Activated CD4-positive, alpha-beta T cell treated with anti-CD3 and anti-CD28 coated beads for 48 hours (primary cell): Measurements from ENCODE around the gene PAPLN.
"Not testable (repeated sequence)": the region's sequence is repeated elsewhere in the genome, so short reads cannot be mapped to it uniquely, and the experiment has no call there.

ENCODE experiments used
- DNase-seq: peaks from one replicate; pipeline ENCODE4 v3.0.0-alpha.2; 2020

Gene PAPLN, protein sequence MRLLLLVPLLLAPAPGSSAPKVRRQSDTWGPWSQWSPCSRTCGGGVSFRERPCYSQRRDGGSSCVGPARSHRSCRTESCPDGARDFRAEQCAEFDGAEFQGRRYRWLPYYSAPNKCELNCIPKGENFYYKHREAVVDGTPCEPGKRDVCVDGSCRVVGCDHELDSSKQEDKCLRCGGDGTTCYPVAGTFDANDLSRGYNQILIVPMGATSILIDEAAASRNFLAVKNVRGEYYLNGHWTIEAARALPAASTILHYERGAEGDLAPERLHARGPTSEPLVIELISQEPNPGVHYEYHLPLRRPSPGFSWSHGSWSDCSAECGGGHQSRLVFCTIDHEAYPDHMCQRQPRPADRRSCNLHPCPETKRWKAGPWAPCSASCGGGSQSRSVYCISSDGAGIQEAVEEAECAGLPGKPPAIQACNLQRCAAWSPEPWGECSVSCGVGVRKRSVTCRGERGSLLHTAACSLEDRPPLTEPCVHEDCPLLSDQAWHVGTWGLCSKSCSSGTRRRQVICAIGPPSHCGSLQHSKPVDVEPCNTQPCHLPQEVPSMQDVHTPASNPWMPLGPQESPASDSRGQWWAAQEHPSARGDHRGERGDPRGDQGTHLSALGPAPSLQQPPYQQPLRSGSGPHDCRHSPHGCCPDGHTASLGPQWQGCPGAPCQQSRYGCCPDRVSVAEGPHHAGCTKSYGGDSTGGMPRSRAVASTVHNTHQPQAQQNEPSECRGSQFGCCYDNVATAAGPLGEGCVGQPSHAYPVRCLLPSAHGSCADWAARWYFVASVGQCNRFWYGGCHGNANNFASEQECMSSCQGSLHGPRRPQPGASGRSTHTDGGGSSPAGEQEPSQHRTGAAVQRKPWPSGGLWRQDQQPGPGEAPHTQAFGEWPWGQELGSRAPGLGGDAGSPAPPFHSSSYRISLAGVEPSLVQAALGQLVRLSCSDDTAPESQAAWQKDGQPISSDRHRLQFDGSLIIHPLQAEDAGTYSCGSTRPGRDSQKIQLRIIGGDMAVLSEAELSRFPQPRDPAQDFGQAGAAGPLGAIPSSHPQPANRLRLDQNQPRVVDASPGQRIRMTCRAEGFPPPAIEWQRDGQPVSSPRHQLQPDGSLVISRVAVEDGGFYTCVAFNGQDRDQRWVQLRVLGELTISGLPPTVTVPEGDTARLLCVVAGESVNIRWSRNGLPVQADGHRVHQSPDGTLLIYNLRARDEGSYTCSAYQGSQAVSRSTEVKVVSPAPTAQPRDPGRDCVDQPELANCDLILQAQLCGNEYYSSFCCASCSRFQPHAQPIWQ

DNA sequence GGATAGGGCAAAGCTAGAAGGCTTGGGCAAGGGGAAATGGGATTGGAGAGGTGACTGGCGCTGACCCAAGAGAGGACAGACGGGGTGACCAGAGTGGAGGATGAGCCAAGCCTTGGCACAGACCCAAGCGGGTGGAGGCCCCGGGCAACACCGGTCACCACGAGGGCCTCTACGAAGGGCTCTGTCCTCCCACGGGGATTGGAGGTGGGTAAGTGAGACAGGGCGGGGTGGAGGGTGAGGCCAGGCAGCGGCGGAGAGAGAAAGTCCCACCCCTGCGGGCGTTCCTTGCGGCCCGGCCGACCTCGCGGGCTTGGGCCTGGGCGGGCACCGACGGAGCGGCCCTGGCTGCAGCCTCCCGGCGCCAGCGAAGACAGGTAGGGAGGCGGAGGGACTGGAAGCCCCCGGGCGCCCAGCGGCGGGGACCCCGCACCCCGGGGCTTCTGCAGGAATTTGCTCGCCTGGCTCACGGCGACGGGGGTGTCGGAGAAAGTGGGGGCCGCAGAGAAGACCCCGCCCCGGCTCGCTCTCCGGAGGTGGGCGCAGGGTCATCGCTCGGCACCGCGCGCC is at the start of gene PAPLN:
Gene PAPLN, plus strand, starts transcription at position 288 of the 567 bp plus-strand sequence. CDS start 2,273 bp downstream, outside the sequence.
- DNase-seq: no peak

DNA sequence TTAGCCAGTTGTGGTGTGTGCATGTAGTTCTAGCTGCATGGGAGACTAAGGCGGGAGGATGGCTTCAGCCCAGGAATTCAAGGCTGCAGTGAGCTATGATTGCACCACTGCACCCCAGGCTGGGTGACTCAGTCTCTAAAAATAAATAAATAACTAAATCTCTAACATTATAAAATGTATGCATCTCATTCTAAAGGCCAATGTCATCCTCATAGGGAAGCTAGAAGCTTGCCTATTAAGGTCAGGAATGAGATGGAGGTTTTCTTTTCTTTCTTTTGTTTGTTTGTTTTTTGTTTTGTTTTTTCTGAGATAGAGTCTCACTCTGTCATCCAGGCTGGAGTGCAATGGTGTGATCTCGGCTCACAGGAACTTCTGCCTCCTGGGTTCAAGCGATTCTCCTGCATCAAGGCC is 48.8 kb upstream of the PAPLN start:
- DNase-seq: no peak

DNA sequence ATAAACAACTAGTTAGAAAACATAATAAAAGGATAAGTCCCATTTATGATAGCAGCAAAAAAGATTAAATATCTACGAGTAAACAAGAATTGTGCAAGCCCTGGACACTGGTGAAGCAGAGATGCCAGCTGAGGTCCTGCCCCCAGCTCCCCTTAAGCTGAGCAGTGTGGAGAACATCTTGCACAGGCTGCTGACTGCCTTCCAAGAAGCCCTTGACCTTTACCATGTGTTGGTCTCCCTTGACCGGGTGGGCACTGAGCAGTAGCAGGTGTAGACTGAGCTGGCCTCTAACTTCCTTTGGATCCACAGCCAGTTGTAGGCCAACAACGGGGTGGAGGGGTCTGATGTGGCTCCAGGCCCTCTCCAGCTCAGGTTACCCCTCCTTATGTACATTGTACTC is 47.7 kb upstream of the PAPLN start:
- no peak for DNase-seq

DNA sequence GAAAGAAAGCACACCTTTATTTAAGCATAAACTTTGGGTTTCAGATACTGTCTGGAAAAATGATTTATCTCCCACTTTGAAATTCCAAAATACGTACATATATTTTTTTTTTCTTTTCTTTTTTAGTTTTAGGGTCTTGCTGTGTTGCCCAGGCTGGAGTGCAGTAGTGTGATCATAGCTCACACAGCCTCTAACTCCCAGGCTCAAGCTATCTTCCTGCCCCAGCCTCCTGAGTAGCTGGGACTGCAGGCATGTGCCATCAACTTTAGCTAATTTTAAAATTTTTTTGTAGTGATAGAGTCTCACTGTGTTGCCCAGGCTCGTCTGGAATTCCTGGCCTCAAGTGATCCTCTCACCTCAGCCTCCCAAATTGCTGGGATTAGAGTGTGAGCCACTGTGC is 45.9 kb upstream of the PAPLN start:
- no peak for DNase-seq

DNA sequence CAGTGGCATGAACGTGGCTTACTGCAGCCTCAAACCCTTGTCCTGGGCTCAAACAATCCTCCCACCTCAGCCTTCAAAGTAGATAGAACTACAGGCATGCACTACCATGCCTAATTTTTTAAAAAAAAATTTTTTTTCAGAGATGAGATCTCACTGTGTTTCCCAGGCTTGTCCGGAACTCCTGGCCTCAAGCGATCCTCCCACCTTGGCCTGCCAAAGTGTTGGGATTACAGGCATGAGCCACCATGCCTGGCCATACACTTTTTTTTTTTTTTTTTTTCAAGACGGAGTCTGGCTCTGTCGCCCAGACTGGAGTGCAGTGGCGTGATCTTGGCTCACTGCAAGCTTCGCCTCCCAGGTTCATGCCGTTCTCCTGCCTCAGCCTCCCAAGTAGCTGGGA is 43.0 kb upstream of the PAPLN start:
- not testable (repeated sequence) for DNase-seq

DNA sequence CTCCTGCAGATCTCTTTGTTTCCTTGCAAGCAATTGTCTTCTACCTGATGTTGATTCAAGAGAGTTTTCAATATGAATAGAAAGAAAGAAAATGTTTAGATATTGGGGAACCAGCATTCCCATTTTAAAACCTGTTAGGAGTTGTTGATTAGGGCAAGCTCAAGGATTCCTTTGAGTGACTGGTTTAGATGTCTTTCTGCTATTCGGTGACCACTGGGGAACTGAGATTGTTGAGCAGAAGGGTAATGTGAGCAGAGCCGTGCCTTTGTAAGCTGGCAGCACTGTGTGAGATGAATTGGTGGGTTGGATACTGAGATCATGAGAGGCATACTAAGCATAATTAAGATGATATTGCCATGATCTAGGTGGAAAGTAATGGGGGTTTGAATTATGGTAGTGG is 39.1 kb upstream of the PAPLN start:
- DNase-seq: no peak

DNA sequence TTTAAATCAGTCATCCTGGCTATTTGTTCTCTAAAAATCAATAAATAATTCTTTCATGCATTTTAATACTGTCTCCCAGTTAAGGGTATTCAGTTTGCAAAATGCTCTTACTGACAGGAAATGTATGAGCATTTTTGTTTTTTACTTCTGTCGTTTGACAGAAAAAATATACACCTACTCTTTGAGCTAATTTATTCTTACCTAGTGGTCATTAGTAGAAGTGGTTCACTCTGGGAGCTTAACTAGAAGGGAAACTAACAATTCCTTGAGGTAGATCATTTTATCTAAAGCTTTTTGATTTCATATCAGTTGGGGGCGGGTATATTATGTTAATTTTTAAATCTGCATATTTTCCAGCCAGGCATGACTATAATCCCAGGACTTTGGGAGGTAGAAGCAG is 33.8 kb upstream of the PAPLN start:
- no peak for DNase-seq

DNA sequence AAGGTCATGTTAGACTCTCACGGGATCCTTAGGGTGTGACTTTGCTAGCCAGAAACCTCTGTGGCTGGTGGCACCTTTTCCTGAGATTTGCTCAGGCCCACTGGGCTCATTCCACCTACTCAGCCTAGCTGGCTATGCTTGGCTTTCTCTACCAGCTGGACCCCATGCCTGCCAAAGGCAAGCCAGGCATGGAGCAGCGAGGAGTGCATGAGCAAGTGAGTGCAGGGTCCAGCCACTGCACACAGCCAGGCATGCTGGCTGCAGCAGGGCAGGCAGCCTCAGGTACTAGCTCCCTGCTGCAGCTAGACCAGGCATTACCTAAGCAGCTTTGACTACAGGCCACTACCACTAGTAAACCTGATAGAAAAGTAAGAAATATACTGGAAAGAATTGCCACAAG is 29.7 kb upstream of the PAPLN start:
- no peak for DNase-seq

DNA sequence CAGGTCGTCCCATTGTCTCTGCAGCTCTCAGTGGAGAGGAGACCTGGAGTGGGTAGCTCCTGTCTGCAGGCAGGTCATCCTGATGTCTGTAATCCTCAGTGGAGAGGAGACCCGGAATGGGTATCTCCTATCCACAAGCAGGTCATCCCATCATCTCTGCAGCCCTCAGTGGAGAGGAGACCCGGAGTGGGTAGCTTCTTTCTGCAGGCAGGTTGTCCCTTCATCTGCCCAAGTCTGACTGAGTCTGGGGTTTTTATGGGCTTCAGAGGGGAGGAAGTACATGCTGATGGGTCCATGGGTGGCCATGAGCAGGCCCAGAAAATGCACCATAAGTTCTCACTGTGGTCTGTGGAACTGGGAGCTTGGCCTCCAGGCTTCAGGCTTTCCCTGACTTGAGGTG is 28.9 kb upstream of the PAPLN start:
- no peak for DNase-seq

DNA sequence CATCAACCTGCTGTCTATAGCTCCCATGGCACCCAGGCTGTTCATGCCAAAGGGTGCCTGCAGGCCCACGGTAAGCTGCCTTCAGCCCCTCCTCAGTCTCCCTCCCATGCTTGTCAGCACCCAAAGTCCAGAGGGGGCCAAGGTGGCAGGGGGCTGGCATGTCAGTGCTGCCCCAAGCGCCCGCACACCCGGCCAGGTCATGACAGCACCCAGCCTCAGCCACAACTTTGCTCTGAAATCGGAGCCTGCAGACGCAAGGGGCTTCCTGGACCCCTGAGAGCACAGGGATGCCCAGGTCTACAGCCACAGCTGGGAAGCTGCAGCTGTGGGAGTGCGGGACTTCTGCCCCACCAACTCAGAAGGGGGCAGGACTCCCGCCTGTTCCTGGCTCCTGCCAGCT is 28.5 kb upstream of the PAPLN start:
- DNase-seq: no peak

DNA sequence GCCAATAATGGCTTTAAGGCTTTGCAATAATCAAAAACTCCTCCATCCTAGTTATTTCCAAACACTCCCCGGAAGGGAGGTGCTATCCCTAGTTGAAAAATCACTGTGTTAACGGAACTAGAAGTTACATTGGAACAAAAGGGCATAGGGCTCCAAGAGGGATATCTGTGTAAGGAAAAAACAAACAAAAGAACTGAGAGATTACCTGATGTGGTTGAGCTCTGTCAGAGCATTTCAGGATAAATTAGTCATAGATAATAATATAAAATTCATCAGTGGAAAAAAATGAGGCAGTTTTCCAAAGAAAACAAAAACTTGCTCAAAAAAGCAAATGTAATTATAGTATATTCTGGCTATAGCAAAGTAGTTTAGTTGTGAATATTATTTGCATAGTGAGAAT is 27.4 kb upstream of the PAPLN start:
- no peak for DNase-seq

DNA sequence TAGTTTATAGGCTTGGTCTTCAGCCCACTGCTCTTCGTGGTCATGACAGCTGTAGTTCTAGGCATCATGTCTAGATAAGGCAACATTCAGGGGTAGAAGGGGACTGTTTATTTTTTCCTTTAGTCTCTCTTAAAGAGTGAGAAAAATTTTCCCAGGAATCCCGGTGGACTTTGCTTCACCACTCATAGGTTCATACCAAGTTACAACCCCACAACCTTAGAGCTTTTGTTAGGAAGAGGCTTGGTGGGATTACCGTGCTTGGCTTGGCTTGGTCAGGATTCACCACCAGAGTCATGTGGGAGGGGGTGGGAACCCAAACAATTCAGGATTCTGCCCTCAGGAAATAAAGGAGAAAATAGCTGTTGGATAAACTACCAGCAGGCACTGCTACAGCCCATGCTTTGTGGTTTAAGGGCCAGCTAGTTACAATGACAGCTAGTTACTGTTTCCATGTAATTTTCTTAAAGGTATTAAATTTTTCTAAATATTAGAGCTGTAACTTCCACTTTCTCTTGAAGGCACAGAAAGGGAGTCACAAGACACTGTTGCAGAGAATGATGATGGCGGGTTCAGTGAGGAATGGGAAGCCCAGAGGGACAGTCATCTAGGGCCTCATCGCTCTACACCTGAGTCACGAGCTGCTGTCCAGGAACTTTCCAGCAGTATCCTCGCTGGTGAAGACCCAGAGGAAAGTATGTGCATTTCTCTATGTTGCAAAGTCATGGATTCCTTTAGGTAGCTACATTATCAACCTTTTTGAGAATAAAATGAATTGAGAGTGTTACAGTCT is 25.9 kb upstream of the PAPLN start:
- no peak for DNase-seq

DNA sequence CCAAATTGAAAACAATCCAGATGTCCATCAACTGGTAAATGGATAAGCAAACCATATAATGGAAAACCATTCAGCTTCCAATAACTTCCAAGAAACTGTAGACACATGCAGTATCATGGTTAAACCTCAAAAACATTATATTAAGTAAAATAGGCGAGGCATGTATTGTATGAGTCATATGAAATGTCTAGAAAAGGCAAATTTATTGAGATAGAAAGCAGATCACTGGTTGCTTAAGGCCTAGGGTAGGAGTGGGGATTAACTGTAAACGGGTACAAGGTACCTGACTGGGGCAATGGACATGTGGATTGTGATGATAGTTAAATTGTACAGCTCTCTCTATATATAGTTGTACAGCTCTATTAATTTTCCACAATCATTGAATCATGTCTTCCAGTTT is 21.3 kb upstream of the PAPLN start:
- no peak for DNase-seq

DNA sequence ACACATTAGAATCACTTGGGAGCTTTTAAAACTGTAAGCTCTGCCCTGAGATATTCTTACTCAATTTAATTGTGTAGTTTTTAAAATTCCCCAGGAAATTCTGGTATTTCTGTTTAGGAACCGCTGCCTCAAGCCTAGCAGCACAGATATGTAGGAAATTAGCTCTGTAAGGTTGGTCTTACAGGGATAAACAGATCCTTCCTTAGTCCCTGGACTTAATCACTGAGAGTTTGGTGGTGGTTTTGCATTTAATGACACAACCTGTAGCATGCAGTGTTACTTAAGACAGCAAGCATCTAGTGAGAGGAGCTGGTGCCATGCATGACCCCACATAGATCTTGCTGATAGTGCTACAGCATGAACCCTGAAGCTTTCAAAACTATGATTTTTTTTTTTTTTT is 19.9 kb upstream of the PAPLN start:
- DNase-seq: no peak

DNA sequence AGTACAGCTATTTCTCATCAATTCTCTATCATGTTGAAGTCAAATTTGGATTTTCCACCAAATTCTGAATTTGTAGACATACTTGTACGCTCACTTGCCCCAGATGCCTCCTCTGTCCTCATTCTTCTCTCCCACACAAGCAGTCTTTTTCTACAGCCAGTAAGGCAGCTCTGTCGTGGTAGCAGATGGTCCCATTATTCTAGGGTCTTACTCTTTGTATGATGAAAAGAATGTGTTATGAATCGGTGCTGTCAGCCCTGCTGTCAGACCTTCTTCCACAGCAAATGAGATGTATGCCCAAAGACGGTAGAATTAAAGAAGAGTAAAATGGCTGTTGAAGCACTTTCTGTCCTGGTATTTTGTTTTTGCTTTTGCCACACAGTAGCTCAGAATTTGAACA is 17.2 kb upstream of the PAPLN start:
- DNase-seq: no peak

DNA sequence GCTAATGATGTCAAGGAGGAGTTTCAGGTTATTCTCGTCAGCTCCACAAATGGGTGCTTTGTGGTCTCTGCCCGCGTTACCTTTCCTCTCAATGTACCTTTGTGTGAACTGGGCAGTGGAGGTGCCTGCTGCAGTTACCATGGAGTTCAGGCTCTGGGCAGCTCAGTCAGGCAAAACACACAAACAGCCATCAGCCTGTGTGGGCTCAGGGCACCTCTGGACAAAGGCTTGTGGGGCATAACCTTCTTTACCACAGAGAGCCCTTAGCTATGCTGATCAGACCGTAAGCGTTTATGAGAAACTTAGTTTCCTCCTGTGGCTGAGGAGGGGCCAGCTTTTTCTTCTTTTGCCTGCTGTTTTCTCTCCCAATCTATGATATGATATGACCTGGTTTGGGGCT is 16.7 kb upstream of the PAPLN start:
- no peak for DNase-seq

DNA sequence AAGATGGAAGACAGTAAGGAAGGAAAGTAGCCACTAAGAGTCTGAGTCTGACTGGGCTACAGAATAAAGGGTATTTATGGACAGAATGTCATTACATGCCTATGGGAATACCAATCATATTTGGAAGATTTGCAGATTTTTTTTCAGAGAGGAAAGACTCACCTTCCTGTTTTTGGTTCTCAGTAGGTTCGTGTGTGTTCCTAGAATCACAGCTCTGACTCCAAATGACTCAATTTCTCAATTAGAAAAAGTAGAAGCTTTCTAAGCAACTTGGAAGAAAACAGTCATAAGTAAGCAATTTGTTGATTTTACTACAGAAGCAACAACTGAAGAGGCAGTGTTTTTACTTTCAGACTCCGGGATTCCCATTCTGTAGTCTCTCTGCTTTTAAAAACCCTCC is 15.4 kb upstream of the PAPLN start:
- no peak for DNase-seq

DNA sequence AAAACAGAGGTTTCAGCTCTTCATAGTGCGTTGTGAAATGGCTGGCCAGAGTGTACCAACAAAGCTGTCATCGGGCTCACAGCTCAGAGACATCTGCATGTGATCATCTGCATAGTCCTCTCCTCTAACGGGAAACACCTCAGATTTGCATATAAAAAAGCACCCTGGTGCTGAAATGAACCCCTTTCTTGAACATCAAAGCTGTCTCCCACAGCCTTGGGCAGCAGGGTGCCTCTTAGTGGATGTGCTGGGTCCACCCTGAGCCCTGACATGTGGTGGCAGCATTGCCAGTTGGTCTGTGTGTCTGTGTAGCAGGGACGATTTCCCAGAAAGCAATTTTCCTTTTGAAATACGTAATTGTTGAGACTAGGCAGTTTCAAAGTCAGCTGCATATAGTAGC is 14.3 kb upstream of the PAPLN start:
- DNase-seq: no peak

DNA sequence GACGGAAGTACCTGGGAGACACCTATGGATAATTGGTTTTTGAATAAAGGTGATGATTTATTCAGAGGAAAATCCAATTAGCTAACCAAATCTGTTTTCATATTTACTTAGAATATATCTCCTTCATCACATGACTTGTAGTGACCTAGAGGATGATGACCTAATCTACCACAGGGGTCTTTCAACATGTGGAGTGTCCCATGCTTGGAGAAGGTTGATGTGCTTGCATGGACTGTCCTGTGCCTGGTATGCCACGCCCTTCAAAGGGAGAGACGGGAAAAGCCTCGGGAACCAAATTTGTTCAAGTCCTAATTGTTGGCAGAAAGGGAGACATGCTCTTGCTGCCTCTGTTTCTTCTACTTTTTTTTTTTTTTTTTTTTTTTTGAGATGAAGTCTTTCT is 11.8 kb upstream of the PAPLN start:
- DNase-seq: no peak

DNA sequence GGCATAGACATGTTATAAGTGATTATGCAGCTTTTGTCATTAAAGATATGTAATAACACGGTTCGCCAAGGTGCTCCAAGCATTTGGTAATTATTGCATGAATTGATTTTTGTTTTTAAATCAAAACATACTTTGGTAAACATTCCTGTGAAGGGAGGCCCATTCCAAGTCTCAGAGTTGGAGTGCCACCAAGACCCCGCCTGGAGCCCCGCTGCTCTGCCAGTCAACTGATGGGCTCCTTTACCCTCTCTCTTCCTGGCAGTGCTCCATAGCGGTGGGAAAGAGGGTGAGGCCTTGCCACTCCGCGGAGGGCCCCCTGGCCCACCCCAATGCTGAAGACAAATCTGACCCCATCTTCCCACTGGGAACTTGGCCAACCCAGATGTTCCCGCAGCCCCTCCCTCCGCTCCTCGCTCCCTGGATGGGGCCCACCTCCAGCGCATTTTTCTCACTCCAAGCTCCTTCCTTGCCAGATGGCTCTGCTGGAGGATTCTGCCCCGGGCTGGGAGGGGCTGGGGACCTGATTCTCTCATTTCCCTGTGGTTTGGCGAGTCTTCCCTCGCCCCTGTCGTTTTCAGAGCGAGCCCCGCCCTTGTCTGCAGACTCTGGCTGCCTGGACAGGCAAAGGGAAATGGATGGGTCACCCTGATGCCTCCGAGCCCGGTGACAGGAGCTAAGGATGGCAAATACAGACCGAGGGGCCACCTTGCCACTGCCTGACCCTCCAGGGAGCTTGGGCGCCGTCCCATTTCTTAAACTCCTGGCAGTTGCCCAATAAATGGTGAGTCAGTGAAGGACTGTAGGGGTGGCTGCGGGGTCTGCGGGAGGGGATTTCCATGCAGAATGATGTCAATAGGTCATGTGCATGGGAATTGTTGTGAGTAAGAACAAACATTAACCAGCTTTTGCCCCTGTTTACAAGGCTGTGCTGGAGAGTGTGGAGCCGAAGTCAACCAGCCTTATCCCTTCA is 9.2 kb upstream of the PAPLN start:
- DNase-seq: no peak

DNA sequence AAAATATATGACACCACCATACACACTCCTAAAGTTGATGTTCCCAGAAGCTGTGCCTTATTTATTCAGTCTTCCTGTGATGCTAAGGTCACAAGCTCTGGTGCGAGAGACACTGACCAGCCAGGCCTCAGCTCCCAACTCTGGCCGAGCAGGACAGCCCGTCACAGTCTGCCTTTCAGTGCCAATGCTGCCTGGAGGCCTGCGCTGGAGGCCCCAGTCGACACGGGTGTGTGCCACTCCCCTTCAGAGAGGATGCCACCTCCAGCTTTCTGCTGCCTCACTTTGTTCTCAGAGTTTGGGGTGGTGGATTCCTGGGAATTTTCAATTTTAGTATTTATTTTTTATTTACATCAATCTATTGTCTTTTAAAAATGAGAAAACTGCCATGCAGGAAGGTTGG is 7.3 kb upstream of the PAPLN start:
- DNase-seq: no peak
